Stimulated activated CD4-positive, alpha-beta T cell treated with anti-CD3 and anti-CD28 coated beads, Interleukin-1b, Interleukin-23, amount 100 ng/mL, for 24 hours (primary cell): ENCODE results near the gene EMP2.
"Not testable (repeated sequence)": the region's sequence is repeated elsewhere in the genome, so short reads cannot be mapped to it uniquely, and the experiment has no call there.

Experiments
- DNase-seq, 4 experiments: peaks; one replicate each; pipeline ENCODE4 v3.0.0-alpha.2; 2020; ENCODE audit warnings: low read depth in 4 of 4, low spot score in 1 of 4

Gene EMP2

DNA sequence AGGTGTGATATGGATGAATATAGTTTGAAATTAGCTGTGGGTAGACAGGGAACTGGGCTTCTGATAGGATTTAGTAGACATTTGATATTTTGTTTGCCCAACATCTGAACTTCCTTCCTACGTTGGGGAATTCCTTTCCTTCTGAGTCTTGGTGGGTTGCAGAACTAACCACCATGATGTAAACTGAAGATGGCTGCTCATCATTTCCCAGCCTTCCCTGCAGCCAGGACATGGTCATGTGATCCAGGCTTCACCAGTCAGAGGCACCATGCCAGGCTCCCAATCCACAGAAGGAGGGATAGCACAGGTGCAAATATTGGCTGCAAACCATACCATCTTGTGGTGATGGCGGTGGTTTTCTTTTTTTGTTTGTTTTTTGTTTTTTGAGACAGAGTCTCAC is 57.4 kb downstream of the EMP2 start:
- DNase-seq = no peak

DNA sequence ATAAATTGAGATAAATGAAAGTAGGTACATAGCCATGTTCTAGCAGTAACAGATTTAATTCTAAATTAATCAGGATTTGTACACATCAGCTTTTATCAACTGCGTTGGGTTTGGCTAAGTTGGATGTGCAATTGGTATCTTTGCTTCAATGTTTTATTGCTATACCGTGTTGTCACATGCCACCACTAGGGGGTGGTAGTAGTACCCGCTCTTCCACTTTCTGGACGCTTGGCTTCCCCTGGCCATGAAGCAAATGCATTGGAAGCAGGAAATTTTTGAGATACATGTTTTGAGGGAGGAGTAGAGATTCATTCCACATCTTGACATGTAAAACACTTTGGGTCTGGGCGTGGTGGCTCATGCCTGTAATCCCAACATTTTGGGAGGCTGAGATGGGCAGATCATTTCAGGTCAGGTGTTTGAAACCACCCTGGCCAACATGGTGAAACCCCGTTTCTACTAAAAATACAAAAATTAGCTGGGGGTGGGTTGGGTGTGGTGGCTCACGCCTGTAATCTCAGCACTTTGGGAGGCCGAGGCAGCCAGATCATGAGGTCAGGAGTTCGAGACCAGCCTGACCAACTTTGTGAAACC is 58.6 kb downstream of the EMP2 start:
- DNase-seq = peak in 2 of 4 experiments; percentile 25 to 28

DNA sequence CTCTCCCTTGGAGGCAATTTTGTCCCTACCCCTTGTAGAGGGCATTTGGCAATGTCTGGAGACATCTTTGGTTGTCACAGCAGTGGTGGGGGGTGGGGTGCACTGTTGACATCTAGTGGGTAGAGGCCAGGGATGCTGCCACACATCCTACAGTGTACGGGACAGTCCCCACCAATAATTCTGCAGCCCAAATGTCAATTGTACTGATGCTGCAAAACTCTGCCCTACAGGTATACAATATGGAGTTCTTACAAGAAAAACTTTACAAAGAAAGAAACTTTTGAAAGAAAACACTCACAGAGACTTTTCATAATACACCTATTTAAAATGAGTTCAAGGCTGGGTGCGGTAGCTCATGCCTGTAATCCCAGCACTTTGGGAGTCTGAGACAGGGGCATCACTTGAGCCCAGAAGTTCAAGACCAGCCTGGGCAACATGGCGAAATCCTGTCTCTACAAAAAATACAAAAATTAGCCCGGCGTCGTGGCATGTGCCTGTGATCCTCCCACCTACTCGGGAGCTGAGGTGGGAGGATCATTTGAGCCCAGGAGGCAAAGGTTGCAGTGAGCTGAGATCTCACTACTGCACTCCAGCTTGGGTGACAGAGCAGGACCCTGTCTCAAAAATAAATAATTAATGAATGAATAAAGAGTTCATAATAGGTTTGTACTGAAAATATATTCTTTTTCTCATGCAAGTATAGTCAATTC is 59.4 kb downstream of the EMP2 start:
- DNase-seq = no peak

DNA sequence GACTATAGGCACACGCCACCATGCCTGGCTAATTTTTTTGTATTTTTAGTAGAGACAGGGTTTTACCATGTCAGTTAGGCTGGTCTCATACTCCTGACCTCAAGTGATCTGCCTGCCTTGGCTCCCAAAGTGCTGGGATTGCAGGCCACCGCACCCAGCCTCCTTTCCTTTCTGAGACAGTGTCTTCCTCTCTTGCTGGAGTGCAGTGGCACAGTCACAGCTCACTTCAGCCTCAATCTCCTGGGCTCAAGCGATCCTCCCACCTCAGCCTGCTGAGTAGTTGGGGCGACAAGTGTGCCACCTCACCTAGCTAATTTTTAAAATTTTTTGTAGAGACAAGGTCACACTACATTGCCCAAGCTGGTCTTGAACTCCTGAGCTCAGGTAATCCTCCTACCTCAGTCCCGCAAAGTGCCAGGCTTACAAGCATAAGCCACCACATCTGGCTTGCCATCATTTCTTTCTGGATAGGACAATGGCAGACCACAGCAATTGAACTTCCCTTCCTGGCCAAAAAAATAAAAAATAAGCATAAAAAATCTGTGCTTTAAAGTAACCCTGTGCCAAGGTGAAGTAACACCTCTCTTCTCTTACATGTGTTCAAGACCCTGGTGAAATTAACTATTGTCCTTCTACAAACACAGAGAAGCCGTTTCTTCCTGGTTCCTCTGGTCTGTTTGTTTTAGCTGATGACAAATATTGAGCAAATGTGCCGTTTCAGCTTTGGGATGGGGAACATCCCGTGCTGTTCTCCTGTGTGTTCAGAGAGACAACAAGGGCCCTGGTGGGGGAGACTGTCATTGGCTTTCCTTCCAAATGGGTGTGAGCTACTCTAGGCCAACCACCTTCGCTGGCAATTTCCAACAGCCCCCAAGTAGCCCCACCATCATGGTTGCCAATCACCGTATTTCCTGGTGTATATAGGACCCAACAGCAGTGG is 60.2 kb downstream of the EMP2 start:
- DNase-seq = no peak

DNA sequence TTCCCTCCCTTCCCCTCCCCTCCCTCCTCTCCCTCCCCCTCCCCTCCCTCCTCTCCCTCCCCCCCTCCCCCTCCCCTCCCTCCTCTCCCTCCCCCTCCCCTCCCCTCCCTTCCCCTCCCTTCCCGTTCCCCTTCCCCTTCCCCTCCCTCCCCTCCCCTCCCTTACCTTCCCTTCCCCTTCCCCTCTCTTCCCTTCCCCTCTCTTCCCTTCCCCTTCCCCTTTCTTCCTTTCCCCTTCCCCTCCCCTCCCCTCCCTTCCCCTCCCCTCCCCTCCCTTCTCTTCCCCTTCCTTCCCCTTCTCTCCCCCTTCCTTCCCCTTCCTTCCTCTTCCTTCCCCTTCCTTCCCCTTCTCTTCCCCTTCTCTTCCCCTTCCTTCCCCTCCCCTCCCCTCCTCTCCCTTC is 61.1 kb downstream of the EMP2 start:
- no peak for DNase-seq

DNA sequence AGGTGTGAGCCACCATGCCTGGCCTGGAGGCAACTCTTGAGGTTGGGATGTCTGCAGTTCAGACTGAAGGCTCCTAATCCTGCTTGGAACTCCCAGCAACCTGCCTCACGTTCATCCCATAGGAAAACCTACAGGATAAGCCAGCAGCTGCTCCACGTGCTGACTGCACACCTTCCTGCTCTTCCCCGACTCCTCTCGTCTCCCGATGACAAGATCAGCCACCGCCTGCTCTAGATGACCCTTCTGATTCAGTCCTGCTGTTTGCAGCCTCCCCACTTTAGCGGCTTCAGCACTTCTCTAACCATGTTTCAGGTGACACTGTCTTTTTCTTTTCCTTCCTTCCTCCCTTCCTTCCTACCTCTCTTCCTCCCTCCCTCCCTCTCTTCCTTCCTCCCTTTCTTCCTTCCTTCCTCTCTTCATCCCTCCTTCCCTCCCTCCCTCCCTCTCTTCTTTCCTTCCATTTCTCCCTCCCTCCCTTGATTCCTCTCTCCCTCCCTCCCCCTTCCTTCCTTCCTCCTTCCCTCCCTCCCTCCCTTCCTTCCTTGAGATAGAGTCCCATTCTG is 61.8 kb downstream of the EMP2 start:
- no peak for DNase-seq

DNA sequence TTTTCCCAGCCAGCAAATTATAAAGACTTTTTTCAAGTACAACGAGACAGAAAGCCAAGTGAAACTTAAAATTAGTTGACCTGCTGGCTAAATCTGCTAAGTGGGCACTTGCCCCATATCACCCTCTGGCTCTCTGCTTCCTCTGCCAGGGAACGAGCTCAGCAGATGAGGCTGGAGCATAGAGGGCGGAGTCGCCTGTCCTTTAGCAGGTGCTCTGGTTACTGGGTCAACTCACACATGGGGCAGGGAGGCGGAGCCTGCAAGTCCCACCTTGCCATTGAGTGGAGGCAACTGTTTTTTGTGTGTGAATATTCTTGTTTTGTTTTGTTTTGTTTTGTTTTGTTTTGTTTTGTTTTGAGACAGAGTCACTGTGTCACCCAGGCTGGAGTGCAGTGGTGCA is 62.5 kb downstream of the EMP2 start:
- DNase-seq = no peak

DNA sequence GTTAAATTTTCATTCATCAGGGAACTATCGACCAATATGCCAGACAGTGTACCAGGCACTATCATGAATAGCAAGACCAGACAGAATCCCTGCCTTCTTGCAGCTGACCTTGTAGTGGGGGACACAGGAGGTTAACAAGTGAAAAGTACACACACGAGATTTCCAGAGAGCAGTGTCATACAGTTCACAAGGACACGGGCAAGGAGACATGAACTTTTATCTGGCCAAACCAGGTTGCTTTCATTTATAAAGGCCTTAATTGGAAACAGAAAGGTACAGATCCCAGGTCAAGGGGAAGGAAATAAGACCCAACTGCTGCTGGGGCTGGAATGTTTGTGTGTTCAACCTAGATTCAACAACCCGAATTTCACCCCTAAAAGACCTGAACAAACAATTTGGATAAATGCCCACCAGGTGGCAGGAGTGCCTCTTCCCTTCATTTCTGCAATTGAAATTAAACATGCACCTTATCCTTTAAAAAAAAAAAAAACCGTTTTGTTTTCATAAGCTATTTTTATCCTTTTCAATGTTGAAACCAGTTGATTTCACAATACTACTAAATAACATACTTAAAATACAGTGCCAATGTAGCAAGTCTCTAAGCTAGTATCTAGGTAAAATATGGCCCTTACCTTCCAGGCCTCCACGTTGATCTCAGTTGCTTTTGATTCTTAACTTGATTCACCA is 65.9 kb downstream of the EMP2 start:
- peak in 3 of 4 experiments; percentile 10 to 17 (median 13) for DNase-seq

DNA sequence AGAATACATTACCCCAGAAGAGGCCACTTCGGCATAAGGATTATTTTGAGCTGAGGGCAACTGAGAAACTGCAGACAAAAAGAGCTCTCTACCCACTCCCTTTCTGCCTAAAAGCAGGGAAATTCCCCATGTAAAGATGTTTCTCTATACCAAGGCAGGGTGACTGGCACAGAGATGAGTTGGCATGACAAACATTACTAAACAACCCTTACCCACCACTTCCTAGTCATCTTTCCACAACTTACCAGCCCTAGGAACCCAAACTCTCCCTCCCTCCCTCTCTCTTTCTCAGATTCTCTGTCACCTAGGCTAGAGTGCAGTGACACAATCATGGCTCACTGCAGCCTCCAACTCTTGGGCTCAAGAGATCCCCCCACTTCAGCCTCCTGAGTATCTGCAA is 68.6 kb downstream of the EMP2 start:
- peak in 1 of 4 experiments; percentile 9 for DNase-seq

DNA sequence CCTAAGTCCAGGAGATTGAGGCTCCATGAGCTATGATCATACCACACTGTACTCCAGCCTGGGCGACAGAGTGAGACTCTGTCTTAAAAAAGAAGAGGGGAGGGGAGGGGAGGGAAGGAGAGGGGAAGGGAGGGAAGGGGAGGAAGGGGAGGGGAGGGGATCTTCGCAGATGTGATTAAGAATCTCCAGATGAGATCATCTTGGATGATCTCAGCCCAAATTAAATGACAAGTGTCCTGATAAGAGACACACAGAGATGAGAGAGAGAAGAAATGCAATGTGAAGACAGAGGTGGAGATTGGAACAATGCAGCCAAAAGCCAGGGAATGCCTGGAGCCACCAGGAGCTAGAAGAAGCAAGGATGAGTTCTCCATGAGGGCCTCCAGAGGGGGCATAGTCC is 70.1 kb downstream of the EMP2 start:
- DNase-seq = no peak

DNA sequence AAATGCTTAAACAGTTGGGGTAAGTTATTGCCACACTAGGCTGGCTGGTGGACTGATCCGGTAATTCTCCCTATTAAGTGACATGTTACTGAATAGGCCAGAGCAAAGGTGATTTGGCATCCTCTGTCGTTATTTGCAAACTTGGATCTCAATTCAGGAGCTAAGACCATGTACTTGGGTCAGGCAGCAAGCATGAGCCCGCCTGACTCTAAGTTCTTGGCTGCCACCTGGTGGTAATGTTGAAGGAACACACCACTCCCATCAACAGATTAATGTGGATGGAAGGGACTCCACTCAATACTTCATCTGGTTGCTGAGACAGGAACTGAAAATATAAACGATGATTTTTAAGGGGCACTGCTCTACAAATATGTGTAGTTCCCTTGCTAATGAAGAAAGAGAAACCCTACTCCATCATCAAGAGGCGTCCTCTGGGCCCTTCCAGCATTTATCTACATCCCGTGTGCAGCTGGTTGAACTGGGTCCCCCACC is 70.8 kb downstream of the EMP2 start:
- DNase-seq = peak; percentile 25 to 53 (median 34)

DNA sequence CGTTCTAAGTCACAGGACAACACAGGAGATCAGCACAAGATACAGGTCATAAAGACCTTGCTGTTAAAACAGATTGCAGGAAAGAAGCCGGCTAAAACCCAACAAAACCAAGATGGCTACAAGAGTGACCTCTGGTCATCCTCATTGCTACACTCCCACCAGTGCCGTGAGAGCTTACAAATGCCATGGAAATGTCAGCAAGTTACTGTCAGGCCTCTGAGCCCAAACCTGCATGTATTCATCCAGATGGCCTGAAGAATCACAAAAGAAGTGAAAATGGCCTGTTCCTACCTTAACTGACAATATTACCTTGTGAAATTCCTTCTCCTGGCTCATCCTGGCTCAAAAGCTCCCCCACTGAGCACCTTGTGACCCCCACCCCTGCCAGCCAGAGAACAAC is 75.1 kb downstream of the EMP2 start:
- not testable (repeated sequence) for DNase-seq

DNA sequence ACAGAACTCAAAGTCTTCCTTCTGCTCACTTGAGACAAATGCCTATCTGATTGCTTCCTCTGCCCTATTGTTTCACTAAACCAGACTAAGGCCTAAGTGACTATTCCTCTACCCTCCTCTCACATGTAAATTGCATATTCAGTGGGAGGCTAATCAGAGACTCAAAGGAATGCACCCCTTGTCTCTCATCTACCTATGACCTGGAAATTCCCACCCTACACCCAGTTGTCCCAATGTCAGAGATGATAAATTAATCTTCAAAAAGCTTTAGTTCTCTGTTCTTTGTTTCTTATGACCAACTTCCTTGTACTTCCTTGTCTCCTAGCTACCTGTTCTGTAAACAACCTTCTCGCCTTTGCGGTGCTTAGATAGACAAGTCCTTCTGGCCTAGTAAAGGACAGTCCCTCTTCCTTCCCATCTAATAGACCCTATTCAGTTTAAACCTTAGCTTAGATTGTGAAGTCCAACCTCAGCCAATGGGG is 76.0 kb downstream of the EMP2 start:
- DNase-seq = no peak

DNA sequence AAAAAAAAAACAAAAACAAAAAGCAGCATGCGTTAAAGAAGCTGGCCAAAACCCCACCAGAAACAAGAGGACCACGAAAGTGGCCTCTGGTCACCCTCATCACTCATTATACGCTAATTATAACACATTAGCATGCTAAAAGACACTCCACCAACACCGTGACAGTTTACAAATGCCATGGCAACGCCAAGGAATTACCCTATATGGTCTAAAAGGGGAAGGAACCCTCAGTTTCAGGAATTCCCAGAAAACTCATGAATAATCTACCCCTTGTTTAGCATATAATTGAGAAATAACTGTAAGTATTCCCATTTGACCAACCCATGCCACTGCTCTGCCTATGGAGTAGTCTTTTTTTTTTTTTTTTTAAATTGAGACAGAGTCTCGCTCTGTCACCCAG is 77.6 kb downstream of the EMP2 start:
- DNase-seq = no peak

DNA sequence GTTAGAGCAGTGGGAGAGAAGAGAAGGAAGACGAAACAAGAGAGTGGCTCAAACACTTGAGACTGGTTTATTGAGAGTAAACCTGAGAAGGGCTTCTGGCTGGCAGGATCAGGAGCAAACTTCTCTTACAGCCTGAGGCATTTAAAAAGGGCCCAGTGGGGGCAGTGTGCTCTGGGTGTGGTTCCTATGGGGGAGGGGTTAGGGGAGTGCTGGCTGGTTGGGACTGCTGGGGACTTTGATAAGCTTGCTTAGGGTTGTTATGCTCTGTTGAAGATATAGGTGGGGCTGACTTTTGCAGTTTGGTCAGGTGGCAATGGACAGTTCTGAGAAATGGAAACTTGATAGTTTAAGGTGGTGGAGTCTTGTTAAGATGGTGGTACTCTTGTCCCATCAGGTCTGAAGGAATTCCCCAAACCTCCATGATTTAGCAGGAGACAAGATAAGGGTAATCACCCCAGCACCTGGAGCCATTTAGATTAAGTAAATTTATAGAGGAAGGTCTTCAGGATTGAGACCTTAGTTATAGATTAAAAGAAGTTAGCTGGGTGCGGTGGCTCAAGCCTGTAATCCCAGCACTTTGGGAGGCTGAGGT is 79.3 kb downstream of the EMP2 start:
- DNase-seq = no peak

DNA sequence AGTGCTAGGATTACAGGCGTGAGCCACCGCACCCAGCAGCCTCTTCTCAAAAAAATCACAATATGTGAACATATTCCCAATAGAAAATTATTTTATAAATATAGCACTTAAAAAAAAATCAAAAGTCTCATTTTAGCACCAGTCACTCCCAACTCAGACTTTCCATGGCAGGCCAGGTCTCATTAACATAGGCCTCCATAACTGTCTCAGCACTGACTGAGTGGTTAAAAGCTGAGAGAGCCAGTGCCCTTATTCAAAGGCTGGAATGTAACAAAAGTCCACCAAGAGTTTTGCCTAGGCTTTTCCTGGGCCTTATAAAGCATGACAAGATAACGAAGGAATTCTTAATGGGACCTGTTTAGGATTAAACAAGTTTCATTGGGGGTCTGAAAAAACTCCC is 79.8 kb downstream of the EMP2 start:
- no peak for DNase-seq

DNA sequence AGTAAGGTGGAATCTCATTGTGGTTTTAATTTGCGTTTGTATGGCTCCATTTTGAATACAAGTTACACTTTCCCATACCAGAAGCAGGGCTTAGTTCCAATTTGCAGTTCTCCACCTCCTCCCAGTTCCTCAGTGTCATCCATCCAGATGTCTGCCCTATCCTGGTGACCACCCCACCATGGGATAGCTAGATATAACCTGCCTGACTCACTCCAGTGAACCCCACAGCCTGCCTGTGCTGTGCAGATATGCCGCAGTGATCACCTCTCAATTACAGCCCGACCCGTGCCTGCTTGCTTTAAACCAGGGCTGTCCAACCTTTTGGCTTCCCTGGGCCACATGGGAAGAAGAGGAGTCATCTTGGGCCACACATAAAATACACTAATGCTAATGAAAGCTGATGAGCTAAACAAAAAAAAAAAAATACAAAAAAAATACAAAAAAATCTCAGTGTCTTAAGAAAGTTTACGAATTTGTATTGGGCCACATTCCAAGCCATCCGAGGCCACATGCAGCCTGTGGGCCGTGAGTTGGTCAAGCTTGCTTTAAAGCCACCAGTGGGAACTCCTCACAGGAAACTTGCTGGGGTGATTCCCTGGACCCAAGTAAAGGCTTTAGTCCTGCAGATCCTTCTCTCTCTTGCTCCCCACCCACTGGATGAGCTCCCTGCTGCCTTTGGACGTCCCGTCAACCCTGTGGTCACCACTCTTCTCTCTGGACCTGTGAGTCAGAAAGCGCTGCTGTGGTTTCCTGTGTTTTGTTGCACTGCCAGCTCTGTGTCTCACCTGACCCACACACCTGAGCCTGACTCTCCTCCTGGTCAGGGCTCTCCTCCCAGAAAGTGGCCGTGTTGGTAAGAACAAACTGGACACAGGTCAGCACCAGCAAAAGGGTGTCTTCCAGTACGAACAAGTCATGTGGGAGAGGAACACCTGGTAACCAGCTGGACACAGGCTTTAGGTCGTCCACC is 83.0 kb downstream of the EMP2 start:
- DNase-seq = no peak

DNA sequence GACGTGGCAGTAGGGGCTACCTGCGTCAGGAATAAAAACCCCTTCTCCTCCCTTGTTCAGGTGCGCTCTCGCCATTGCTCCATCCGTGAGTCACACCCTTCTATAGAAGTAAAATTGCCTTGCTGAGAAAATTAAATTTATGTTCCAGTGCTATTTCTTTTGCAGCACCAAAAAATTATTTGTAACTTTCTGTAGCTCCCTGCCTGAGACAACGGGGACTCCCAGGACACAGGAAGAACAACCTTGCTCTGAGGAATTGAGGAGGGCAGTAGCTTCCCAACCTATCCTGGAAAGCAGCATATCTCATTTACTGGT is 85.4 kb downstream of the EMP2 start:
- no peak for DNase-seq

DNA sequence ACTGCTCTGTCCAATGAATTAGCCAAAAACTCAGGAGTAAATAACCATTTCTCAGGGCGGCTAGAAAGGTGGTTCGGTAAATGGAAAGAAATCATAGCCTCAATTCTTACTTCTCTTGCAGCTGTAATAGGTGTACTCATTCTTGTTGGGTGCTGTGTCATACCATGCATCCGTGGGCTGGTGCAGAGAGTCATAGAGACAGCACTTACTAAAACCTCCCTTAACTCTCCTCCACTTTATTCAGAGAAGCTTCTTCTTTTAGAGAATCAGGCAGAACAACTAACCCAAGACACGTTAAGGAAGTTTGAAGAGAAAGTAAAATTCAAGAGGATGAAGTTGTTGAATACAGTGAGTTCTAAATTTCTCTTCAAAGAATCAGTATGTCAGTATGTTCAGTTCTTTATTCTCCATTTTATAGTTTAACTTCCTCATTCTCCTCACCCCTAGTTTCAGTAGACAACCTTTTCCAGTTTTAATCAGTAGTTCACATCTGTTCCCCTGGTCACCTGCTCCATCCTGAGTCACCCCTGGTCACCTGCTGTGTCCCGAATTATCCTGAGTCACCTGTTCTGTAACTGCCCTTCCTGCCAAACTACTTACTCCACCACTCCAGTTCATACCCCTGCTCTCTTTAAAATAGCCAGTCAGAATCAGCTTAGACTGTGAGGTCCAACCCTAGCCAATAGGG is 85.9 kb downstream of the EMP2 start:
- no peak for DNase-seq
